Right atrium auricular region (tissue), 2 donors: ENCODE results near the gene OR2G6. TPM values are rescaled to one million over a fixed set of nuclear protein-coding genes. Genes with fewer than 3 reads are reported as not detected.
"Not testable (repeated sequence)": the region's sequence is repeated elsewhere in the genome, so short reads cannot be mapped to it uniquely, and the experiment has no call there.

ENCODE experiments used
- DNase-seq: peaks from one replicate; pipeline ENCODE4 v3.0.0-alpha.2; 2019; ENCODE audit warnings: low spot score
- H3K27ac ChIP-seq, 2 donors: fragments of 200-600 bp; sonication (generic); 1 replicate in 1 of 2; 2 replicates in 1 of 2; pipeline ENCODE4 v1.5.1; 2016 to 2019
- H3K27me3 ChIP-seq, 2 donors: fragments of 200-600 bp; sonication (generic); one replicate each; pipeline versions ENCODE4 v1.5.1 to v1.6.0; 2017 to 2019
- H3K36me3 ChIP-seq: fragments of 200-600 bp; sonication (generic); one replicate; pipeline ENCODE4 v1.5.1; 2016
- H3K4me1 ChIP-seq, 2 donors: fragments of 200-600 bp; sonication (generic); one replicate each; pipeline versions ENCODE4 v1.5.1 to v1.6.0; 2017 to 2019
- H3K4me3 ChIP-seq, 2 donors: fragments of 200-600 bp; sonication (generic); 1 replicate in 1 of 2; 2 replicates in 1 of 2; pipeline ENCODE4 v1.5.1; 2017 to 2019; ENCODE audit warnings: mild to moderate bottlenecking in 1 of 2, moderate library complexity in 1 of 2
- H3K9me3 ChIP-seq, 2 donors: fragments of 200-600 bp; sonication (generic); one replicate each; pipeline ENCODE4 v1.5.1; 2019
- CTCF ChIP-seq, 2 donors: fragments of 200-600 bp; sonication (generic); IDR thresholded peaks; one replicate each; pipeline ENCODE4 v1.5.1; 2019; ENCODE audit warnings: antibody characterized with exemption in 2 of 2
- total RNA-seq, 2 donors: library from RNA; depleted of rRNA; stranded (reverse); fragments of >200 nt; gene quantifications; one replicate each; pipeline ENCODE4 v1.1.0, GENCODE V29; 2016

The OR2G6 gene
- not detected for total RNA-seq

GRCh38 chr1:248507773-248508172 lies at the start of gene OR2G6:
Gene OR2G6 (plus strand): TSS chr1:248508073. CDS start chr1:248521647, 13,574 bp downstream.
- H3K27ac ChIP-seq, H3K9me3 ChIP-seq, H3K27me3 ChIP-seq, H3K4me3 ChIP-seq, H3K36me3 ChIP-seq, H3K4me1 ChIP-seq, DNase-seq: not testable (repeated sequence)

GRCh38 chr1:248459117-248459516 lies 48.8 kb upstream of the OR2G6 start:
- not testable (repeated sequence) for H3K27me3 ChIP-seq, DNase-seq, H3K4me3 ChIP-seq

GRCh38 chr1:248471154-248471553 lies 36.7 kb upstream of the OR2G6 start:
- Histone ChIP-seq H3K4me3 (no peak overlapping the region), H3K9me3 (no peaks in the 10 kb centered on the region), H3K27ac (no peak overlapping the region), H3K27me3 (no peaks in the 10 kb centered on the region), H3K36me3 (no peaks in the 10 kb centered on the region), H3K4me1 (no peaks in the 10 kb centered on the region)
- DNase-seq, result no peak
- TF ChIP-seq CTCF (IDR thresholded peaks at IDR 0.05), result no peak

More at GRCh38 chr1:248459117-248459516, 48.8 kb upstream of the OR2G6 start:
- not testable (repeated sequence) for H3K4me1 ChIP-seq, H3K36me3 ChIP-seq, H3K9me3 ChIP-seq, H3K27ac ChIP-seq

GRCh38 chr1:248472111-248472510 lies 35.8 kb upstream of the OR2G6 start:
- H3K9me3 ChIP-seq, H3K27me3 ChIP-seq, H3K4me3 ChIP-seq: not testable (repeated sequence)

GRCh38 chr1:248473051-248473450 lies 34.8 kb upstream of the OR2G6 start, which contains the start of gene OR2T3:
Gene OR2T3 (plus strand): TSS chr1:248473351. CDS start chr1:248473351, 0 bp downstream.
- H3K4me1 ChIP-seq, H3K27me3 ChIP-seq, H3K4me3 ChIP-seq, DNase-seq, H3K36me3 ChIP-seq, H3K27ac ChIP-seq, H3K9me3 ChIP-seq: not testable (repeated sequence)

More at GRCh38 chr1:248472111-248472510, 35.8 kb upstream of the OR2G6 start:
- DNase-seq, H3K27ac ChIP-seq, H3K36me3 ChIP-seq, H3K4me1 ChIP-seq: not testable (repeated sequence)

GRCh38 chr1:248475660-248476059 lies 32.2 kb upstream of the OR2G6 start:
- H3K4me1 ChIP-seq, H3K9me3 ChIP-seq, H3K36me3 ChIP-seq, DNase-seq, H3K4me3 ChIP-seq, H3K27ac ChIP-seq, H3K27me3 ChIP-seq: not testable (repeated sequence)

GRCh38 chr1:248481686-248482579 lies 25.9 kb upstream of the OR2G6 start:
- not testable (repeated sequence) for DNase-seq, H3K27ac ChIP-seq, H3K27me3 ChIP-seq, H3K4me3 ChIP-seq, H3K36me3 ChIP-seq, H3K4me1 ChIP-seq, H3K9me3 ChIP-seq

DNA sequence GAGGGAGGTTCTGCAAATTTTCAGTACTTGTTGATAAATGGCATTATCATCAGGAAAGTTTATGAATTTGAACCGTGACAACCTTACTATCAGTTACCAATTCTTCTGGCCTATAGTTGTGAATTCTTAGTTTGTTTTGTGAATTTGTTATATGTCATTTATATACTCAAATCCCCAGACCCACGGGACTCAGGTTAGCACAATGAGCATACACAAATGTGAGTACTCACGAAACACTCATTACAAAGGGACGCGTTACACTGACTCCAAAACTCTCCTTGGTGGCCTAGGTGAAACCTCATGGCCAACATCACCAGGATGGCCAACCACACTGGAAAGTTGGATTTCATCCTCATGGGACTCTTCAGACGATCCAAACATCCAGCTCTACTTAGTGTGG lies 19.6 kb upstream of the OR2G6 start, which contains the start of gene OR2T5:
TSS of gene OR2T5 (plus strand) at position 301 of the 400 bp plus-strand sequence. CDS start at position 301, 0 bp downstream.
- not testable (repeated sequence) for DNase-seq, H3K27ac ChIP-seq, H3K27me3 ChIP-seq, H3K36me3 ChIP-seq, H3K4me3 ChIP-seq, H3K4me1 ChIP-seq, H3K9me3 ChIP-seq

GRCh38 chr1:248496661-248497060 lies 11.2 kb upstream of the OR2G6 start:
- not testable (repeated sequence) for H3K4me1 ChIP-seq, H3K27me3 ChIP-seq, H3K36me3 ChIP-seq, H3K4me3 ChIP-seq, H3K27ac ChIP-seq, DNase-seq, H3K9me3 ChIP-seq

GRCh38 chr1:248500305-248501035 lies 7.4 kb upstream of the OR2G6 start:
- not testable (repeated sequence) for H3K4me3 ChIP-seq, DNase-seq, H3K36me3 ChIP-seq, H3K4me1 ChIP-seq, H3K27me3 ChIP-seq, H3K9me3 ChIP-seq, H3K27ac ChIP-seq

- not testable (repeated sequence) for H3K4me3 ChIP-seq, H3K27ac ChIP-seq, H3K36me3 ChIP-seq, H3K27me3 ChIP-seq, H3K9me3 ChIP-seq, DNase-seq, H3K4me1 ChIP-seq
These were observed 2.3 kb downstream of the OR2G6 start for GRCh38 chr1:248510217-248510616.
